GM23338 (cell line): ENCODE measurements around the gene PSD. TPM values are rescaled to one million over a fixed set of nuclear protein-coding genes. Genes with fewer than 3 reads are reported as not detected.

Source experiments
- ATAC-seq: fragments of 200-7000 bp; cut with Tn5 transposase; 3 replicates; pipeline ENCODE4 v1.9.1; 2020
- DNase-seq: peaks from one replicate; pipeline ENCODE4 v3.0.0-alpha.2; 2015; ENCODE audit warnings: low spot score
- H2AFZ ChIP-seq: fragments of 200-600 bp; sonication (generic); 2 replicates; pipeline ENCODE4 v1.8.0; 2016; ENCODE audit warnings: antibody characterized with exemption, mild to moderate bottlenecking, moderate library complexity
- H3F3A ChIP-seq: fragments of 200-600 bp; sonication (generic); replicated peaks from 2 replicates; pipeline ENCODE4 v1.8.0; 2017; ENCODE audit warnings: antibody characterized with exemption, mixed run types, low read depth
- H3K27ac ChIP-seq: fragments of 200-600 bp; sonication (generic); 2 replicates; pipeline ENCODE4 v1.6.1; 2016; ENCODE audit warnings: low read depth
- H3K27me3 ChIP-seq: fragments of 200-600 bp; sonication (generic); 2 replicates; pipeline ENCODE4 v1.8.0; 2016; ENCODE audit warnings: mild to moderate bottlenecking, mixed run types, moderate library complexity; ENCODE audit not compliant: insufficient read depth
- H3K36me3 ChIP-seq: fragments of 200-600 bp; sonication (generic); 2 replicates; pipeline ENCODE4 v1.8.0; 2016; ENCODE audit warnings: mild to moderate bottlenecking; ENCODE audit not compliant: insufficient read depth
- H3K4me1 ChIP-seq: fragments of 200-600 bp; sonication (generic); 2 replicates; pipeline ENCODE4 v1.8.0; 2016; ENCODE audit warnings: mild to moderate bottlenecking, moderate library complexity; ENCODE audit not compliant: insufficient read depth
- H3K4me2 ChIP-seq: fragments of 200-600 bp; sonication (generic); 2 replicates; pipeline ENCODE4 v1.7.1; 2017; ENCODE audit warnings: mixed run types
- H3K4me3 ChIP-seq: fragments of 200-600 bp; sonication (generic); 2 replicates; pipeline ENCODE4 v1.6.1; 2016; ENCODE audit warnings: mixed run types
- H3K79me2 ChIP-seq: fragments of 200-600 bp; sonication (generic); replicated peaks from 2 replicates; pipeline ENCODE4 v1.8.0; 2017; ENCODE audit warnings: mild to moderate bottlenecking; ENCODE audit not compliant: insufficient read depth
- H3K9me2 ChIP-seq: fragments of 200-600 bp; sonication (generic); 2 replicates; pipeline ENCODE4 v1.8.0; 2017; ENCODE audit not compliant: insufficient read depth
- H4K20me1 ChIP-seq: fragments of 200-600 bp; sonication (generic); replicated peaks from 2 replicates; pipeline ENCODE4 v1.8.0; 2017; ENCODE audit warnings: mild to moderate bottlenecking; ENCODE audit not compliant: insufficient read depth
- H3K27ac Mint-ChIP-seq: 2 replicates; pipeline ENCODE4 v1.8.0; 2020; ENCODE audit warnings: inconsistent platforms, mild to moderate bottlenecking, moderate library complexity, mixed read lengths
- H3K27me3 Mint-ChIP-seq: 3 replicates; pipeline ENCODE4 v1.8.0; 2022; ENCODE audit warnings: low read depth, mild to moderate bottlenecking, moderate library complexity, mixed read lengths, inconsistent platforms; ENCODE audit not compliant: insufficient read depth, poor library complexity
- H3K36me3 Mint-ChIP-seq: 3 replicates; pipeline ENCODE4 v1.8.0; 2021; ENCODE audit warnings: low read depth, mild to moderate bottlenecking, inconsistent platforms, moderate library complexity, mixed read lengths
- H3K4me1 Mint-ChIP-seq: 3 replicates; pipeline ENCODE4 v1.8.0; 2020; ENCODE audit warnings: mild to moderate bottlenecking, inconsistent platforms, mixed read lengths
- H3K4me3 Mint-ChIP-seq: 3 replicates; pipeline ENCODE4 v1.8.0; 2021; ENCODE audit warnings: moderate library complexity, mild to moderate bottlenecking, inconsistent platforms, mixed read lengths
- H3K9me3 Mint-ChIP-seq: 3 replicates; pipeline ENCODE4 v1.8.0; 2020; ENCODE audit warnings: moderate library complexity, mild to moderate bottlenecking, inconsistent platforms, mixed read lengths
- CREB1 ChIP-seq: fragments of 250-450 bp; sonication (Bioruptor Pico); IDR thresholded peaks from 2 replicates; pipeline ENCODE4 v1.5.0; 2020; ENCODE audit warnings: low read depth, mild to moderate bottlenecking, moderate library complexity
- CTCF ChIP-seq, 2 experiments: fragments of 200-600 bp in 1 of 2; sonication (generic) in 1 of 2; conservative IDR thresholded peaks; 2 replicates each; pipeline versions ENCODE4 v1.5.1 to v1.6.1; 2016 to 2017; ENCODE audit warnings: antibody characterized with exemption in 2 of 2, low read depth in 2 of 2, mild to moderate bottlenecking in 2 of 2, moderate library complexity in 1 of 2
- ETS1 ChIP-seq: IDR thresholded peaks from 2 replicates; pipeline ENCODE4 v1.6.1; 2016; ENCODE audit warnings: antibody characterized with exemption
- JUNB ChIP-seq: IDR thresholded peaks from one replicate; pipeline ENCODE4 v1.6.1; 2016; ENCODE audit warnings: antibody characterized with exemption; ENCODE audit not compliant: unreplicated experiment
- POLR2AphosphoS5 ChIP-seq: IDR thresholded peaks from 2 replicates; pipeline ENCODE4 v1.6.1; 2016; ENCODE audit warnings: antibody characterized with exemption, low read depth
- STAT1 ChIP-seq: IDR thresholded peaks from one replicate; pipeline ENCODE4 v1.6.1; 2016; ENCODE audit warnings: antibody characterized with exemption; ENCODE audit not compliant: unreplicated experiment
- ZNF462 ChIP-seq: fragments of 250-450 bp; sonication (Bioruptor Pico); IDR thresholded peaks from 2 replicates; pipeline ENCODE4 v1.5.0; 2020; ENCODE audit warnings: mild to moderate bottlenecking, moderate library complexity
- polyA plus RNA-seq: library from polyadenylated mRNA; unstranded; fragments of >200 nt; fragmentation: Nextera tagmentation; extraction: Ambion mirVana; gene quantifications from 2 replicates; pipeline ENCODE4 v1.2.1, GENCODE V29; 2016
- total RNA-seq: library from RNA; depleted of rRNA; stranded (reverse); fragments of >200 nt; shearing (Covaris generic); gene quantifications from 2 replicates; pipeline ENCODE4 v1.2.3, GENCODE V29; 2014

The PSD gene
- total and polyA plus RNA-seq, 2 experiments from 2014 or later, result 1.9 to 6.8 TPM

GRCh38 chr10:102422545-102423129, 4.1 kb upstream of the PSD start:
- ATAC-seq, result peak; percentile 23
- H3K36me3 Mint-ChIP-seq, result peaks cover 16% of the 10 kb centered on the region
- Histone ChIP-seq H3K27me3 (0 out of 2 replicates have a peak, but pooled peaks cover 6% of the 10 kb centered on the region), H4K20me1 (no peaks in the 10 kb centered on the region; the same call in none of the 2 replicates), H3K4me1 (peaks cover 15% of the 10 kb centered on the region), H3K79me2 (no peaks in the 10 kb centered on the region), H2AFZ (no peak overlapping the region), H3K9me2 (no peaks in the 10 kb centered on the region), H3K4me2 (peak overlapping the region; percentile 100), H3K36me3 (no peaks in the 10 kb centered on the region; the same call in 1 of the 2 replicates), H3K4me3 (peak overlapping the region; percentile 82), H3F3A (peaks cover 27% of the 10 kb centered on the region), H3K27ac (peak overlapping the region; percentile 19; the same call in 1 of the 2 replicates)
- peaks cover 16% of the 10 kb centered on the region for H3K4me1 Mint-ChIP-seq
- H3K4me3 Mint-ChIP-seq, result peak overlapping the region; percentile 97
- DNase-seq, result peak; percentile 87
- TF ChIP-seq CTCF (conservative IDR thresholded peaks at IDR 0.05; ENCODE audit: low read depth in 2 of 2) (peak; percentile 65 to 97), JUNB (no peak), ETS1 (no peak), STAT1 (no peak), CREB1 (peak; percentile 71), ZNF462 (CRISPR knock-in tag) (no peak), POLR2AphosphoS5 (peak; percentile 65)
- H3K27ac Mint-ChIP-seq, result no peak overlapping the region
- no peaks in the 10 kb centered on the region; the same call in 2 of the 3 replicates for H3K9me3 Mint-ChIP-seq
- peaks cover 36% of the 10 kb centered on the region for H3K27me3 Mint-ChIP-seq
